Astrocyte (in vitro differentiated cells and primary cell): ENCODE results near the gene ATP10B.
"Not testable (repeated sequence)": the region's sequence is repeated elsewhere in the genome, so short reads cannot be mapped to it uniquely, and the experiment has no call there.

Experiments
- CTCF ChIP-seq: IDR thresholded peaks from 2 replicates; pipeline ENCODE4 v1.5.1; 2011; ENCODE audit warnings: low read depth, mild to moderate bottlenecking, inconsistent platforms, low read length, moderate library complexity; ENCODE audit not compliant: insufficient read depth
- EZH2 ChIP-seq: IDR thresholded peaks from 2 replicates; pipeline ENCODE4 v1.6.1; 2012; ENCODE audit warnings: mild to moderate bottlenecking, low read length, inconsistent platforms; ENCODE audit not compliant: insufficient read depth

- not testable (repeated sequence) for TF ChIP-seq CTCF, EZH2
Measured at GRCh38 chr5:160812996-160813395, 39.0 kb downstream of the ATP10B start.
